HCT116 (cell line): ENCODE measurements around the gene C1orf167.

Experiments used
- EGR1 ChIP-seq: IDR thresholded peaks from 2 replicates; pipeline ENCODE4 v1.6.1; 2012; ENCODE audit warnings: low read depth
- EZH2 ChIP-seq: fragments of 200-600 bp; sonication (generic); IDR thresholded peaks from 2 replicates; pipeline ENCODE4 v1.6.1; 2017; ENCODE audit warnings: antibody characterized with exemption, mixed run types
- EZH2phosphoT487 ChIP-seq: fragments of 200-600 bp; IDR thresholded peaks from 2 replicates; pipeline ENCODE4 v1.6.1; 2018; ENCODE audit warnings: antibody characterized with exemption, borderline replicate concordance
- POLR2A ChIP-seq: IDR thresholded peaks from 2 replicates; pipeline ENCODE4 v1.7.0; 2011; ENCODE audit warnings: borderline replicate concordance; ENCODE audit not compliant: insufficient read depth, insufficient read length; ENCODE audit errors: extremely low read depth
- POLR2AphosphoS5 ChIP-seq: IDR thresholded peaks from 2 replicates; pipeline ENCODE4 v1.6.1; 2011; ENCODE audit warnings: mild to moderate bottlenecking, low read depth, low read length, moderate library complexity
- YY1 ChIP-seq: IDR thresholded peaks from 2 replicates; pipeline ENCODE4 v1.6.1; 2011; ENCODE audit warnings: low read length, low read depth, moderate library complexity, mild to moderate bottlenecking; ENCODE audit not compliant: insufficient replicate concordance; ENCODE audit errors: extremely low read depth
- ZNF274 ChIP-seq: fragments of 200-500 bp; sonication (Bioruptor generic); IDR thresholded peaks from 2 replicates; pipeline ENCODE4 v1.6.1; 2014; ENCODE audit warnings: mild to moderate bottlenecking, low read depth, low read length, inconsistent platforms
- TF ChIP-seq, protein P1 (sequence below): IDR thresholded peaks from 2 replicates; pipeline ENCODE4 v1.6.1; 2012; ENCODE audit warnings: low read depth
- TF ChIP-seq, protein P2 (sequence below), 3 experiments: fragments of 200-600 bp in 1 of 3; sonication (generic) in 1 of 3; IDR thresholded peaks in 2 of 3; conservative IDR thresholded peaks in 1 of 3; 2 replicates each; pipeline ENCODE4 v1.5.1; 2012 to 2017; ENCODE audit warnings: low read depth in 2 of 3, low read length in 2 of 3, antibody characterized with exemption in 1 of 3, borderline replicate concordance in 1 of 3, control low read depth in 1 of 3, mild to moderate bottlenecking in 1 of 3, mixed read lengths in 1 of 3, mixed run types in 1 of 3, moderate library complexity in 1 of 3; ENCODE audit not compliant: insufficient read depth in 1 of 3
- TF ChIP-seq, protein P3 (sequence below): IDR thresholded peaks from 2 replicates; pipeline ENCODE4 v1.6.1; 2011; ENCODE audit warnings: mild to moderate bottlenecking, low read length, moderate library complexity; ENCODE audit not compliant: insufficient replicate concordance; ENCODE audit errors: extremely low read depth
- TF ChIP-seq, protein P4 (sequence below): IDR thresholded peaks from 2 replicates; pipeline ENCODE4 v1.6.1; 2012

DNA sequence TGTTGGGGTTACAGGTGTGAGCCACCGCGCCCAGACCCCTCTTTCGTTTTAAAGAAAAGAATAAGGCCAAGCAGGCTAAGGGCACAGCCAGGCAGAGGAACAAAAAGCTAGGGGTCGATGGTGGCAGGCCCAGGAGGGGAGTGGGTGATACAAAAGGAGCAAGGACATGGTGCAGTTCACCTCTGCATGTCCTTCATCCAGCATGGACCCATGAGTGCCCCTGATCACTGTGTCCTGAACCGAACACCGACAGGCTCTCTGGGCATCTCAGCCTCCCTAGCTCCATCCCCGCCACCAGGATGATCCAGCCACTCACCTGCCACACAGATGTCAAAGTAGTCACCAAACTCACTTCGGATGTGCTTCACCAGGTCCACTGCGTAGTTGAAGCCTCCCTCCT lies 37.9 kb downstream of the C1orf167 start:
- no peak for TF ChIP-seq YY1
- no peak for TF ChIP-seq POLR2A
- TF ChIP-seq, protein P1, sequence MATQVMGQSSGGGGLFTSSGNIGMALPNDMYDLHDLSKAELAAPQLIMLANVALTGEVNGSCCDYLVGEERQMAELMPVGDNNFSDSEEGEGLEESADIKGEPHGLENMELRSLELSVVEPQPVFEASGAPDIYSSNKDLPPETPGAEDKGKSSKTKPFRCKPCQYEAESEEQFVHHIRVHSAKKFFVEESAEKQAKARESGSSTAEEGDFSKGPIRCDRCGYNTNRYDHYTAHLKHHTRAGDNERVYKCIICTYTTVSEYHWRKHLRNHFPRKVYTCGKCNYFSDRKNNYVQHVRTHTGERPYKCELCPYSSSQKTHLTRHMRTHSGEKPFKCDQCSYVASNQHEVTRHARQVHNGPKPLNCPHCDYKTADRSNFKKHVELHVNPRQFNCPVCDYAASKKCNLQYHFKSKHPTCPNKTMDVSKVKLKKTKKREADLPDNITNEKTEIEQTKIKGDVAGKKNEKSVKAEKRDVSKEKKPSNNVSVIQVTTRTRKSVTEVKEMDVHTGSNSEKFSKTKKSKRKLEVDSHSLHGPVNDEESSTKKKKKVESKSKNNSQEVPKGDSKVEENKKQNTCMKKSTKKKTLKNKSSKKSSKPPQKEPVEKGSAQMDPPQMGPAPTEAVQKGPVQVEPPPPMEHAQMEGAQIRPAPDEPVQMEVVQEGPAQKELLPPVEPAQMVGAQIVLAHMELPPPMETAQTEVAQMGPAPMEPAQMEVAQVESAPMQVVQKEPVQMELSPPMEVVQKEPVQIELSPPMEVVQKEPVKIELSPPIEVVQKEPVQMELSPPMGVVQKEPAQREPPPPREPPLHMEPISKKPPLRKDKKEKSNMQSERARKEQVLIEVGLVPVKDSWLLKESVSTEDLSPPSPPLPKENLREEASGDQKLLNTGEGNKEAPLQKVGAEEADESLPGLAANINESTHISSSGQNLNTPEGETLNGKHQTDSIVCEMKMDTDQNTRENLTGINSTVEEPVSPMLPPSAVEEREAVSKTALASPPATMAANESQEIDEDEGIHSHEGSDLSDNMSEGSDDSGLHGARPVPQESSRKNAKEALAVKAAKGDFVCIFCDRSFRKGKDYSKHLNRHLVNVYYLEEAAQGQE: no peak
- TF ChIP-seq, protein P2, sequence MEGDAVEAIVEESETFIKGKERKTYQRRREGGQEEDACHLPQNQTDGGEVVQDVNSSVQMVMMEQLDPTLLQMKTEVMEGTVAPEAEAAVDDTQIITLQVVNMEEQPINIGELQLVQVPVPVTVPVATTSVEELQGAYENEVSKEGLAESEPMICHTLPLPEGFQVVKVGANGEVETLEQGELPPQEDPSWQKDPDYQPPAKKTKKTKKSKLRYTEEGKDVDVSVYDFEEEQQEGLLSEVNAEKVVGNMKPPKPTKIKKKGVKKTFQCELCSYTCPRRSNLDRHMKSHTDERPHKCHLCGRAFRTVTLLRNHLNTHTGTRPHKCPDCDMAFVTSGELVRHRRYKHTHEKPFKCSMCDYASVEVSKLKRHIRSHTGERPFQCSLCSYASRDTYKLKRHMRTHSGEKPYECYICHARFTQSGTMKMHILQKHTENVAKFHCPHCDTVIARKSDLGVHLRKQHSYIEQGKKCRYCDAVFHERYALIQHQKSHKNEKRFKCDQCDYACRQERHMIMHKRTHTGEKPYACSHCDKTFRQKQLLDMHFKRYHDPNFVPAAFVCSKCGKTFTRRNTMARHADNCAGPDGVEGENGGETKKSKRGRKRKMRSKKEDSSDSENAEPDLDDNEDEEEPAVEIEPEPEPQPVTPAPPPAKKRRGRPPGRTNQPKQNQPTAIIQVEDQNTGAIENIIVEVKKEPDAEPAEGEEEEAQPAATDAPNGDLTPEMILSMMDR (IDR thresholded peaks at IDR 0.05 in 2 of 3, conservative IDR thresholded peaks at IDR 0.05 in 1 of 3; ENCODE audit: borderline replicate concordance in 1 of 3, insufficient read depth in 1 of 3, low read depth in 2 of 3, low read length in 2 of 3): no peak
- no peak for TF ChIP-seq EZH2
- TF ChIP-seq, protein P3, sequence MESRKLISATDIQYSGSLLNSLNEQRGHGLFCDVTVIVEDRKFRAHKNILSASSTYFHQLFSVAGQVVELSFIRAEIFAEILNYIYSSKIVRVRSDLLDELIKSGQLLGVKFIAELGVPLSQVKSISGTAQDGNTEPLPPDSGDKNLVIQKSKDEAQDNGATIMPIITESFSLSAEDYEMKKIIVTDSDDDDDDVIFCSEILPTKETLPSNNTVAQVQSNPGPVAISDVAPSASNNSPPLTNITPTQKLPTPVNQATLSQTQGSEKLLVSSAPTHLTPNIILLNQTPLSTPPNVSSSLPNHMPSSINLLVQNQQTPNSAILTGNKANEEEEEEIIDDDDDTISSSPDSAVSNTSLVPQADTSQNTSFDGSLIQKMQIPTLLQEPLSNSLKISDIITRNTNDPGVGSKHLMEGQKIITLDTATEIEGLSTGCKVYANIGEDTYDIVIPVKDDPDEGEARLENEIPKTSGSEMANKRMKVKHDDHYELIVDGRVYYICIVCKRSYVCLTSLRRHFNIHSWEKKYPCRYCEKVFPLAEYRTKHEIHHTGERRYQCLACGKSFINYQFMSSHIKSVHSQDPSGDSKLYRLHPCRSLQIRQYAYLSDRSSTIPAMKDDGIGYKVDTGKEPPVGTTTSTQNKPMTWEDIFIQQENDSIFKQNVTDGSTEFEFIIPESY: no peak
- TF ChIP-seq, protein P4, sequence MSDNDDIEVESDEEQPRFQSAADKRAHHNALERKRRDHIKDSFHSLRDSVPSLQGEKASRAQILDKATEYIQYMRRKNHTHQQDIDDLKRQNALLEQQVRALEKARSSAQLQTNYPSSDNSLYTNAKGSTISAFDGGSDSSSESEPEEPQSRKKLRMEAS: no peak
- TF ChIP-seq EZH2phosphoT487: no peak
- no peak for TF ChIP-seq ZNF274
- no peak for TF ChIP-seq EGR1
- no peak for TF ChIP-seq POLR2AphosphoS5
